ENCODE data around the gene PLD4. TPM values are rescaled to one million over a fixed set of nuclear protein-coding genes. Genes with fewer than 3 reads are reported as not detected.
A peak's percentile ranks its signal among the peaks of the same experiment; 100 is the strongest.

PLD4 gene
- polyA plus RNA-seq, 10 donors: 3.6 to 8.7 (median 4.8) TPM

- DNase-seq: no peak
These were observed 29.4 kb downstream of the PLD4 start for GRCh38 chr14:104953896-104954656.

GRCh38 chr14:104954746-104955395 lies 30.2 kb downstream of the PLD4 start:
- no peak for DNase-seq

- DNase-seq: no peak
These were observed 30.7 kb downstream of the PLD4 start for GRCh38 chr14:104955396-104955770.

- DNase-seq: no peak
These were observed 31.7 kb downstream of the PLD4 start for GRCh38 chr14:104956290-104956890.

- no peak for DNase-seq
These were observed 32.8 kb downstream of the PLD4 start for GRCh38 chr14:104957146-104958113.

- DNase-seq: no peak
These were observed 39.9 kb downstream of the PLD4 start for GRCh38 chr14:104964546-104964945.

GRCh38 chr14:104965561-104966231 lies 41.0 kb downstream of the PLD4 start:
- peak in 1 of 3 donors; percentile 8 for DNase-seq

GRCh38 chr14:104966261-104966865 lies 41.7 kb downstream of the PLD4 start:
- no peak for DNase-seq

- DNase-seq: peak in 1 of 3 donors; percentile 22
These were observed 42.3 kb downstream of the PLD4 start for GRCh38 chr14:104966981-104967385.

- DNase-seq: peak; percentile 38 to 77 (median 58)
These were observed 42.9 kb downstream of the PLD4 start for GRCh38 chr14:104967386-104968152.

- DNase-seq: peak; percentile 62 to 88 (median 76)
These were observed 43.5 kb downstream of the PLD4 start for GRCh38 chr14:104968153-104968527.

- peak in 1 of 3 donors; percentile 36 for DNase-seq
These were observed 44.1 kb downstream of the PLD4 start for GRCh38 chr14:104968541-104969401.

GRCh38 chr14:104969741-104970230 lies 45.1 kb downstream of the PLD4 start:
- DNase-seq: no peak

- peak; percentile 70 to 90 (median 79) for DNase-seq
These were observed 45.8 kb downstream of the PLD4 start for GRCh38 chr14:104970231-104971068.

- peak in 1 of 3 donors; percentile 26 for DNase-seq
These were observed 47.0 kb downstream of the PLD4 start for GRCh38 chr14:104971447-104972240.

- peak in 1 of 3 donors; percentile 71 for DNase-seq
These were observed 47.8 kb downstream of the PLD4 start for GRCh38 chr14:104972301-104973134.
